Memory B cell (primary cell): ENCODE measurements around the gene NELFA.

Experiments used
- ATAC-seq: fragments of 150-1000 bp; cut with Tn5 transposase; 2 replicates; pipeline ENCODE4 v1.10.0; 2021; ENCODE audit warnings: low read depth, mild to moderate bottlenecking, moderate library complexity
- DNase-seq, 2 donors: peaks; one replicate each; pipeline ENCODE4 v3.0.0; 2022; ENCODE audit warnings: low spot score in 2 of 2
- H3K27ac Mint-ChIP-seq: one replicate; pipeline ENCODE4 v1.8.0; 2022; ENCODE audit warnings: mild to moderate bottlenecking, moderate library complexity, mixed read lengths
- H3K27me3 Mint-ChIP-seq: one replicate; pipeline ENCODE4 v1.8.0; 2022; ENCODE audit warnings: mixed read lengths
- H3K36me3 Mint-ChIP-seq: one replicate; pipeline ENCODE4 v1.8.0; 2022; ENCODE audit warnings: mild to moderate bottlenecking, mixed read lengths
- H3K4me1 Mint-ChIP-seq: one replicate; pipeline ENCODE4 v1.8.0; 2022; ENCODE audit warnings: mixed read lengths
- H3K4me3 Mint-ChIP-seq: one replicate; pipeline ENCODE4 v1.8.0; 2022; ENCODE audit warnings: mild to moderate bottlenecking, moderate library complexity, mixed read lengths
- H3K9me3 Mint-ChIP-seq: one replicate; pipeline ENCODE4 v1.8.0; 2022; ENCODE audit warnings: mixed read lengths

The NELFA gene

GRCh38 chr4:1945912-1946311 lies 62.9 kb downstream of the NELFA start:
- H3K4me3 Mint-ChIP-seq: no peak overlapping the region
- H3K27me3 Mint-ChIP-seq: no peaks in the 10 kb centered on the region
- DNase-seq (no peak), ATAC-seq (no peak)
- H3K27ac Mint-ChIP-seq: no peak overlapping the region
- peaks cover 6% of the 10 kb centered on the region for H3K36me3 Mint-ChIP-seq
- H3K4me1 Mint-ChIP-seq: no peaks in the 10 kb centered on the region
- no peaks in the 10 kb centered on the region for H3K9me3 Mint-ChIP-seq

GRCh38 chr4:1945124-1945895 lies 63.5 kb downstream of the NELFA start:
- H3K9me3 Mint-ChIP-seq: no peaks in the 10 kb centered on the region
- ATAC-seq: no peak
- no peak overlapping the region for H3K4me3 Mint-ChIP-seq
- H3K4me1 Mint-ChIP-seq: no peaks in the 10 kb centered on the region
- no peak overlapping the region for H3K27ac Mint-ChIP-seq
- no peaks in the 10 kb centered on the region for H3K27me3 Mint-ChIP-seq
- DNase-seq: no peak
- peaks cover 6% of the 10 kb centered on the region for H3K36me3 Mint-ChIP-seq

- H3K4me1 Mint-ChIP-seq: no peaks in the 10 kb centered on the region
- no peaks in the 10 kb centered on the region for H3K9me3 Mint-ChIP-seq
- H3K27me3 Mint-ChIP-seq: no peaks in the 10 kb centered on the region
- no peak for DNase-seq
- no peak overlapping the region for H3K4me3 Mint-ChIP-seq
- ATAC-seq: no peak
- H3K36me3 Mint-ChIP-seq: peaks cover 10% of the 10 kb centered on the region
- H3K27ac Mint-ChIP-seq: no peak overlapping the region
These were observed 64.8 kb downstream of the NELFA start for GRCh38 chr4:1943928-1944327.

- ATAC-seq (no peak), DNase-seq (no peak)
- Mint-ChIP-seq H3K4me1 (no peaks in the 10 kb centered on the region), H3K27me3 (no peaks in the 10 kb centered on the region), H3K36me3 (peaks cover 14% of the 10 kb centered on the region), H3K27ac (no peak overlapping the region), H3K9me3 (no peaks in the 10 kb centered on the region), H3K4me3 (no peak overlapping the region)
These were observed 68.2 kb downstream of the NELFA start for GRCh38 chr4:1940566-1940965.

- ATAC-seq (no peak), DNase-seq (no peak)
- H3K27me3 Mint-ChIP-seq: no peaks in the 10 kb centered on the region
- H3K4me1 Mint-ChIP-seq: no peaks in the 10 kb centered on the region
- H3K9me3 Mint-ChIP-seq: no peaks in the 10 kb centered on the region
- H3K27ac Mint-ChIP-seq: no peak overlapping the region
- no peak overlapping the region for H3K4me3 Mint-ChIP-seq
- peaks cover 14% of the 10 kb centered on the region for H3K36me3 Mint-ChIP-seq
These were observed 68.9 kb downstream of the NELFA start for GRCh38 chr4:1939664-1940509.

GRCh38 chr4:1938027-1938426 lies 70.7 kb downstream of the NELFA start:
- peaks cover 14% of the 10 kb centered on the region for H3K36me3 Mint-ChIP-seq
- ATAC-seq (no peak), DNase-seq (no peak)
- H3K4me1 Mint-ChIP-seq: no peaks in the 10 kb centered on the region
- H3K9me3 Mint-ChIP-seq: no peaks in the 10 kb centered on the region
- H3K27ac Mint-ChIP-seq: no peak overlapping the region
- H3K4me3 Mint-ChIP-seq: no peak overlapping the region
- H3K27me3 Mint-ChIP-seq: no peaks in the 10 kb centered on the region

- DNase-seq (no peak), ATAC-seq (no peak)
- Mint-ChIP-seq H3K36me3 (peaks cover 12% of the 10 kb centered on the region), H3K9me3 (no peaks in the 10 kb centered on the region), H3K27ac (no peak overlapping the region), H3K4me1 (no peaks in the 10 kb centered on the region), H3K4me3 (no peak overlapping the region), H3K27me3 (no peaks in the 10 kb centered on the region)
These were observed 71.2 kb downstream of the NELFA start for GRCh38 chr4:1937550-1937949.

GRCh38 chr4:1933700-1934099 lies 75.1 kb downstream of the NELFA start:
- no peak for DNase-seq
- ATAC-seq: no peak
- H3K27ac Mint-ChIP-seq: no peak overlapping the region
- peaks cover 16% of the 10 kb centered on the region for H3K36me3 Mint-ChIP-seq
- H3K27me3 Mint-ChIP-seq: no peaks in the 10 kb centered on the region
- no peaks in the 10 kb centered on the region for H3K9me3 Mint-ChIP-seq
- H3K4me1 Mint-ChIP-seq: no peaks in the 10 kb centered on the region
- no peak overlapping the region for H3K4me3 Mint-ChIP-seq

GRCh38 chr4:1932736-1933135 lies 76.0 kb downstream of the NELFA start:
- H3K4me3 Mint-ChIP-seq: no peak overlapping the region
- H3K4me1 Mint-ChIP-seq: no peaks in the 10 kb centered on the region
- H3K27me3 Mint-ChIP-seq: no peaks in the 10 kb centered on the region
- H3K9me3 Mint-ChIP-seq: no peaks in the 10 kb centered on the region
- DNase-seq: no peak
- H3K27ac Mint-ChIP-seq: no peak overlapping the region
- no peak for ATAC-seq
- peaks cover 14% of the 10 kb centered on the region for H3K36me3 Mint-ChIP-seq
